CD4-positive, alpha-beta T cell treated with Interleukin-6 at 100 ng/mL for 8 hours (primary cell): Measurements from ENCODE around the gene ADGRL1.
A peak's percentile ranks its signal among the peaks of the same experiment; 100 is the strongest.

ENCODE experiments used
- DNase-seq: peaks from one replicate; pipeline ENCODE4 v3.0.0-alpha.2; 2020; ENCODE audit warnings: mixed read lengths, low spot score

ADGRL1 gene

GRCh38 chr19:14138576-14139265 is 67.2 kb downstream of the ADGRL1 start:
- DNase-seq = no peak

DNA sequence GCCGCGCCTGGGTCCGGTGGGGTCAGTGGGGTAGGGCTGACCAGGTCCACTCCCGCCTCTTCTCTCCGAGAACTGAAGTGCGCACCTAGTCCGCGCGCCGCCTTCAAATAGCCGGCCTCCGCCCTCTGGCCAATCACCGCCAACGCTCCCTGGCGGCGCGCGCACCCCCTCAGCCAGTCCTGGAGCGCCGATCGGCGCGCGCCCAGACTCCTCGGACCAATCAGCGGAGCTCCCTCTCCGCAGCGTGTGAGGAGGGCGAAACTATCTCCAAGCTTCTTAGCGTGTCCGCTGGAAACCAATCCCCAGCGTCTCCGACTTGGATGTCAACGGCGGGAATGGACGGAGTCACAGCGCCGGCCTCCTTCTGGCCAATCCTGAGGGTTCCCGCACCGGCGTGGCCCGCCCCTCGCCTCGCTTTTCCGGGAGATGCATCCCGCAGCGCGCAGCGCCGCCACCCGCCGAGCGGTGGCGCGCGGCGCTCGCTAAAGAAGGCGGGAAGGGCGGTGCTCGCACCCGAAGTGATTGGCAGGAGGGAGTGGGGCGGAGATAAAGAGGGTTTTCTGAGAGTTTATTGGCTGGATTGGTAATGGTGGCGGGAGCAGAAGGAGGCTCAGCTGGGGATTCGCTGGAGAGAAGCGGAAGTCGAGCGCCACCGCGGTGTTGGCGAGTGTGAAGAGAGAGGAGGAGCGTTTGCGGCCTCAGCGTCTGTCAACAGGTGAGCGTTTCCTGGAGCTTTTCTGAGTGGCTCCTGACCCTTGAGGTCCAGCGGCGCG is 69.3 kb downstream of the ADGRL1 start, which contains the start of gene ASF1B:
TSS of gene ASF1B (minus strand) at position 81 of the 773 bp plus-strand sequence. CDS start 133 bp downstream, outside the sequence.
- DNase-seq = peak; percentile 99

- no peak for DNase-seq
Measured at GRCh38 chr19:14135985-14136508, 69.9 kb downstream of the ADGRL1 start.

DNA sequence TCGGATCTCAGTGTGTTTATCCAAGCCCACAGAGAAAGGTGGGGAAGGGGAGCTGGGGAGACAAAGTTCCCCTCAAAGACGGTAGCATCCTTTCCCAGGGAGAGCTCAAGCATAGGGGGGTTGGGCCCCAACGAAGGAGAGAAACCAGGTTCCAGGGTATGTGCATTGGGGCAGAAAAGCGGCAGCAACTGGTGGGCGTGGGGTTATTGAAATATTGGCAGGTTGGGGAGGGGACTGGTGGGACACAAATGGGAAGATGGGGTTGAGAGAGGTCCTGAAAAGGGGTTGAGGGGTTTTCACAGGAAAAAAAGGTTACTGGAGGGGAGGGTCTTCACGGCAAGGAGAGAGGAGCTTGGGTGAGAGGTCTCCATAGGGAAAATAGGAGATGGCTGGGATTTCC is 70.6 kb downstream of the ADGRL1 start:
- DNase-seq = no peak

DNA sequence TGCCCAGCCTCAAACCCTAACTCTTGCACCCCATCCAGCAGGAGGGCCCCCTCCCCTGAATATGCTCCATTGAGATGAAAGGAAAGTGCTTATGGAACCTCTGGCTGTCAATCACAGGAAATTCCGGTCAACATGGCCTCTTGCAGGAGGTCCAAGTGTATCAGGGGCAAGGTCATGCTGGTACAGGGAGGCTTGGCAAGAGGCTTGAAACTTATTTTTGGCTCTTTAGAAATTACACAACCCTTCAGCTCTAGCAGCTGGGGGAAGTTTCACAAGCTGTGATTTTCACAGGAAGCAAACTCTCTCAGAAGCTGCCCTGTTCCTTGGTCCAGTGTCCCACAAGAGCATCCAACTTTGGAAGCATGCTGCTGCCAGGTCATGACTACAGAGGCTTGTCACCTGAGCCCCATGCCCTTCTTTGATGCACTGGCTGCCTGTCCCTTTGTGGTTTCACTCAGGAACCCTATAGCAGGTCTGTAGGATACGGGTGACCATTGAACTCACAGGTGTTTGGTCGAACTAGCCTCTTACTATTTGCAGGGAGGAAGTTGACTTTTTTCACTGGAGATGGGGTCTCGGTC is 78.0 kb downstream of the ADGRL1 start:
- DNase-seq = no peak

GRCh38 chr19:14127176-14127575 is 78.8 kb downstream of the ADGRL1 start:
- no peak for DNase-seq

GRCh38 chr19:14122924-14123323 is 83.0 kb downstream of the ADGRL1 start:
- DNase-seq = no peak

GRCh38 chr19:14120497-14120780 is 85.5 kb downstream of the ADGRL1 start:
- no peak for DNase-seq

DNA sequence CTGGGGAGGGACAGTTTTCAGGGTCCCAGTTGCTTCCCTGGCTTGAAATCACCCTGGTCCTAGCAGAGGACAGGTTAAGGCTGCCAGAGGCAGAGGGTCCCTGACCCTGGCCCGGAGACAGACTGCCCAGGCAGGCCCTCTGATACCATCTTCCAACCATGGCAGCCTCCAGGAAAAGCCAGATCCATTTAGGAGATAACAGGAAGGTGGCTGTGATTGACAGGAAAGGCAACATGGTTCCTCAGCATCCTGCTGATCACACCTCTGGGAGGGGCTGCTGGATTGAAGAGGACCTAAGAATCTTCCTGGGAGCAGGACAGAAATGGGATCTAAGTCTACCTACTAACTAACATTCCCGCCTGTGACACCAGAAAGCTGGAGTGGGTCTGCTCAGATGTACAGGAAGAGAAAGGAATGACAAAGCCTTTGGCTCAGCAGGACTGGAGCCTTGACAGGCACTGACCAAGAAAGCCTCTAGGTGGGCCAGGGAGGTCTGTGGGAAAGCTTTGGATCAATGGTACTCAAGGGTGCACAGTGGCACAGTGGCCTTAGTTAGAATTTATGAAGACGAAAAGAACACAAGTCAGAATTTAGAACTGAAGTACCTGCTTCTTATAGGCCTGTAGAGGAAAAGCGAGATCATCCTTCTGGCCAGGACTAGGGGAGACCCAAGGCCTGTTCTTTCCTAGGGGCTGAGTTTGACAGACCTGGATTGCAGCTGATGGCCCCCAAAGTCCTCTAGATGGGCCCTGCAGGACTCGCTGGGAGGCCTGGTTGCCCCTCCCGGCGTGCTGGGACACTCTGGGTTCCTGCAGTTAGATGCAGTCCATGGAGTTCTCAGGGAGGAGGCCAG is 86.1 kb downstream of the ADGRL1 start:
- no peak for DNase-seq

DNA sequence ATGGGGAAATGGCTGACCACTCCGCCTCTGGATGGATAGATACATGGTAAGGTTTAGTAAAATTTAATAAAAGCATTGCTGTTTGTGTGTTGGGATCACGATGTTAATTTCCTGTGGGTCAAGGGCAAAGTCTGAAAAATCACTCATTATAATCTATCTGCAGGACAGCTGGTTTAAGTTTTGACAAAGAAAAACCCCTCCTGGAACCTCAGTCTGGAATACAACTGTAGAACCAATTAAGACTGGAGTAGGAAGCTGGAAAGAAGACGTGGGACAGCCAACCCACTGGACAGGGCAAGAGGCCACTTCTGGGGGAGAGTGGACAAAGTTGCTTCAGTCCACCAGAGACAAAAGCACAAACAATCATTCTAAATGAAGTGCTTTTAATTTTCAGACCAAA is 86.8 kb downstream of the ADGRL1 start:
- DNase-seq = no peak

- peak; percentile 38 for DNase-seq
Measured at GRCh38 chr19:14118165-14119051, 87.6 kb downstream of the ADGRL1 start.

DNA sequence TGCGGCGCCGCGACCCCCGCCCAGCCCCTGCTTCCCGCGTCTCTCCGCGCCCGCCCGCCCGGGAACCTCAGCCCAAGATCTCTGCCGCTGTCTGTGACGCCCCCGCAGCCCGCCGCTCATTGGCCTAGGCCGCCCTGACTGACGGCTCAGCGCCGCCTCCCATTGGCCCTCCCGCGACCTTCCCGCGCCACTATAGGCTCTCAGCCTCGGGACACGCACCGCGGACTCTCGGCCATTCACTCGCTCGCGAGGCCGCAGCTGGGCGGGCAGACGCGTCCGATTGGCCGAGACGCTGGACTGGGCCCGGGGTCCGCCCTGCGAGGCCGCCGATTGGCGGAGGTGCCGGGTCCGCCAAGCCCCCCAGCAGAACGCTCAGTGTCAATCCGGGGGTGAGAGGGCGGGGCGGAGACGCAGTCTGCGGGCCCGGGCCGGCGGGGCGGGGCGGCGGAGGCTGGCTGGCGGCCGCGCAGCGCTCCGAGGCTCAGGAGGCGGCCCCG is 88.3 kb downstream of the ADGRL1 start, which contains the start of gene PRKACA:
TSS of gene PRKACA (minus strand) at position 95 of the 497 bp plus-strand sequence. CDS start 215 bp downstream, outside the sequence.
- peak; percentile 99 for DNase-seq

- DNase-seq = no peak
Measured at GRCh38 chr19:14116918-14117578, 88.9 kb downstream of the ADGRL1 start.

GRCh38 chr19:14116525-14116917 is 89.4 kb downstream of the ADGRL1 start:
- DNase-seq = no peak

- no peak for DNase-seq
Measured at GRCh38 chr19:14115756-14116155, 90.2 kb downstream of the ADGRL1 start.

GRCh38 chr19:14114854-14115253 is 91.1 kb downstream of the ADGRL1 start:
- peak; percentile 38 for DNase-seq

DNA sequence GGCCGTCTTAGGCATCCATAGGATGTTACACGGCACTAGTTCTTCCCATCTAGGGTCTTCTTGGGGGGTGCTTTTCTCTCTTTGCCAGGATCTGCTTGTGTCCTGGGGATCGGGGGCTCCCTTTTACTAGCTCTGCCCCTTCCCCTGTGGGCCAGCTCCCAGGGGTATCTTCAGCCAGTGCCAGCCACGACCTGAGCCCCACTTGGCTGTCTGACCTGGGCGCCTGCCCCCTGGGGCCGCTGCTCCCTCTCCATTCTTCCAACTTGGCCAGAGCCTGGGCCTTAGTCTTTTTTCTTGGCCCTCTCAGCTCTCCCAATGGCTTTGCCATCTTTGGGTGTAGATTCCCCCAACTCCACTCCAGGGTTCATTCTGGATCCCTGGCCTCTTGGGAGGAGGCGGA is 91.5 kb downstream of the ADGRL1 start:
- no peak for DNase-seq

DNA sequence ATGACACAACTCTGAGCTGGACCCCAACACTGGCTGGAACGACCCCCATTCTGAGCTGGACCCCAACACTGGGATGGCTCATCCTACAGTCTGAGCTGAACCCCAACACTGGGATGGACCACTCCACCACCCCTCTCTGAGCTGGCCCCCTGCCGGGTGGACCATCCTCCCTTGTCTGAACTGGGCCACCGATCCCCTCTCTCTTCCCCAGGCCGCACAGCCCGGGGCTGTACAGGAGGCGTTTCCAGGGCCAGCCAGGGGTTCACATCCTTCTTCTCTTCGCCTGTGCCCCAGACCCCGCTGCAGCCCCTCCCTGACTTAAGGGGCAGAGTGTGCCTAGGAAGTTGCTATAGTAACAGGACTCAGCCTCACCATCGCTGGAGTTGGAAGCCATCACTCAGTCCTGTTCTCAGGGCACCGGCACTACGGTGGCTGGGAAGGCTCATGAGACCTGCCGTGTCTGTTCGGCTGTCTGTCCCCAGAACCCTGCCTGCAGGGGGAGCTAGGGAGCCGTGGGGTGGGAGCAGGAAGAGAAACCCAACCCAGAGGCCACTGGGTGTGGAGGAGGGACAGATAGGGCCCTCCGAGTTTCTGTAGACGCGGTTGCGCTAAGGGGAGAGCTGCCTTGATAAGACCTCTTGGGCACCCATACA is 92.1 kb downstream of the ADGRL1 start:
- no peak for DNase-seq

DNA sequence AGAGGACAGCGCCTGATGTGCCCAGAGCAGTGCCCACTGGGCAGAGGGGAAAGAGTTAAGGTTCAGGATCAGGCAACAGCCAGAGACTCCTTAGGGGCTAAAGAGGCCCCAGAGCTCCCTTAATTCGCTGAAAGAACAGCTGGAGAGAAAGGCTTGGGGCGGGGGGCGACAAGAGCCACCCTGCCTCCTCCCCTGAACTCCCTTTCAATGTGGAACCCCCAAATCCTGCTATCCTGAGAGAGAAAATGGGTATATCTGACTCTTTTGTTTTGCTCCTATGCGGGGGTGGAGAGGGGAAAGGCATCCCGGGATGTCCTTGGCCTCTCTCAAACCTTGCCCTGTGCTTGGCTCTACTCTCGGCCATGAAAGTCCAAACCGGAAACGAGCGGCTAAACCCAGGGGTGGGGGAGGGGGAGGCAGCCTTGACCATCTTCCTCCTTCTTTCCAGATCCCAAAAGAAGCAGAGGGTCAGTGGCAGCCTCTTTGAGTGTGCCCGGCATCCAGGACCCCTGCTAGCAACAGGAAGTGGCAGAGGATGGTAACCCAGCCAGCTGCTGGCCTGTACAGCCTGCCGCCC is 93.1 kb downstream of the ADGRL1 start:
- no peak for DNase-seq
